HG02798 (cell line): ENCODE results near the gene EGF.
A peak's percentile ranks its signal among the peaks of the same experiment; 100 is the strongest.
"Not testable (repeated sequence)": the region's sequence is repeated elsewhere in the genome, so short reads cannot be mapped to it uniquely, and the experiment has no call there.

Source experiments
- ATAC-seq: cut with Tn5 transposase; IDR thresholded peaks from one replicate; pipeline ENCODE4 v1.9.1; 2021; ENCODE audit warnings: mild to moderate bottlenecking; ENCODE audit not compliant: unreplicated experiment, poor library complexity

Gene EGF

GRCh38 chr4:109913596-109914241 is 1.0 kb downstream of the EGF start:
- ATAC-seq = no peak

DNA sequence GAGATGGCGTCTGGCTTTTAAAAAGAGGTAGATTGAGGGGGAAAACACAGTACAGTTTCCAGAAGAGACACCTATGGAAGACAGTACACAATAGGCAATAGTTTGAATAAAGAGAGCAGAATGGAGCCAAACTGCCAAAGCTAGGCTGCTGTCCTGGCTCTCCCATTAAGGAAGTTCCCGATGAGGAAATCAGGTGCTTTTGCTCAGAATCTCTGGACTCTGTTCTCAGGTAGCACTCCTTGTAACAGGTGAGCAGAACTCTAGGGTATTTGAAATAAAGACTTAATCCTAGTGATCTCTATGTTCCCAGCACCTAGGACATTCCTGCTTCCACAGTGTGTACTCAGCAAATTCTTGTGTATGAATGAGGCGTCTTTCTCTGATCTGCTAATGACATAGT is 1.6 kb downstream of the EGF start:
- ATAC-seq = no peak

- ATAC-seq = no peak
These were observed 2.8 kb downstream of the EGF start for GRCh38 chr4:109915385-109916026.

- ATAC-seq = peak; percentile 54
These were observed 3.3 kb downstream of the EGF start for GRCh38 chr4:109916027-109916409.

GRCh38 chr4:109921384-109921808 is 8.7 kb downstream of the EGF start:
- no peak for ATAC-seq

GRCh38 chr4:109925396-109925795 is 12.7 kb downstream of the EGF start:
- no peak for ATAC-seq

- no peak for ATAC-seq
These were observed 15.8 kb downstream of the EGF start for GRCh38 chr4:109928327-109929045.

DNA sequence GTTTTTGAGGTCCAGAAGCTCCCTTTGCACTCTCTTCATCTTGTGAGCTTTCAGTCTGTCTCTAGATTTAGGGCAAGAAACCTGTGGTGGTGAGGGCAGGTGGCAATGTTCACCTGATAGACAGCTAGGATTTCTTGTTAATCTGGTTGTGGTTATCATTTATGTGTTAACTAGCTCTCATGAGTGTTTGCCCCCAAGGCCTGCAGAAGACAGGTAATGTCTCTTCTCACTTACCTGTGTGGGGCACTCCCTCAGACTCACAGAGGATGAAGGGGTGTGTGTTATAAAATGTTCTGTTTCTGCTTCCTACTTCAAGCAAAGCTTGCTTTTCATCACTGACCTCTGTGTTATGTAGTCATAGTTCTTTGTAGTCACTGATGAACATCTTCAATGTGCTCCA is 17.8 kb downstream of the EGF start:
- no peak for ATAC-seq

DNA sequence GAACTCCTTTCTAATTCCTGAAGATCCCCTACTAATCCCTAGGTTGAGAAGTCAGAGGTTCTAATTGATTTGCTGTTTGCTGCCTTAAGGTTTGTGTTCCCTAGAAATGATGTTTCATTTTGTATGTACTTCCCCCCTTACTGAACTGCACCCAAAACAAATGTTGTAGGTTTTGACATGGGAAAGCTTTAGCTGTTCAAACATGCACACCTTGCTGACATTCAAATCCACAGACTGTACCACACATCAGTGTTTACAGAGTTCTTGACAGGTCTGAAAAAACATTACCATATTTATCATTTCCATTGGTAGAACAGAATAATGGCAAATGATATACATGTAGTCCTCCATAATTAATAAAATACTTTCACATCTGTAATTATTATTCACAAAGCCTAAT is 18.2 kb downstream of the EGF start:
- ATAC-seq = no peak

DNA sequence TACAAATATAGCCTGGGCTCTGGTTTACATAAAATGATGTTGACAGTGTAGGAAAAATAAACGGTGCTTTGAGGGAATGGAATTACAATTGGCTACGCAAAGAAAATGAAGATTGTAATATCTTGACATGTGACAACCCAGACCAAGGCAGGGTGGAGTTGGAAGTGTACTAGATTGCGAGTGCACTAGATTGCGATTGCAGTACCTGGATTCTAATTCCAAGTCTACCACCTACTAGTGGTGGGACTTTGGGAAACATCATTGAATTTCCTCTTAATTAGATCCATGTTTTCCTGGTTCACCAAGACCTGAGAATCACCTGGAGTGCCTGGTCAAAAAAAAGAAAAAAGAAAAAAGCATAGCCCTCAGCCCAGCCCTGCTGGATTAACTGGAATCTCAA is 18.6 kb downstream of the EGF start:
- no peak for ATAC-seq

DNA sequence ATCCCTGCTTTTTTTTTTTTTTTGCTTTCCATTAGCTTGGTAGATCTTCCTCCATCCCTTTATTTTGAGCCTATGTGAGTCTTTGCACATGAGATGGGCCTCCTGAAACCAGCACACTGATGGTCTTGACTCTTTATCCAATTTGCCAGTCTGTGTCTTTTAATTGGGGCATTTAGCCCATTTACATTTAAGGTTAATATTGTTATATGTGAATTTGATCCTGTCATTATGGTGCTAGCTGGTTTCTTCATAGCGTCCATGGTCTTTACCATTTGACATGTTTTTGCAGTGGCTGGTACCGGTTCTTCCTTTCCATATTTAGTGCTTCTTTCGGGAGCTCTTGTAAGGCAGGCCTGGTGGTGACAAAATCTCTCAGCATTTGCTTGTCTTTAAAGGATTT is 24.7 kb downstream of the EGF start:
- not testable (repeated sequence) for ATAC-seq

GRCh38 chr4:109939190-109939589 is 26.5 kb downstream of the EGF start:
- ATAC-seq = no peak

DNA sequence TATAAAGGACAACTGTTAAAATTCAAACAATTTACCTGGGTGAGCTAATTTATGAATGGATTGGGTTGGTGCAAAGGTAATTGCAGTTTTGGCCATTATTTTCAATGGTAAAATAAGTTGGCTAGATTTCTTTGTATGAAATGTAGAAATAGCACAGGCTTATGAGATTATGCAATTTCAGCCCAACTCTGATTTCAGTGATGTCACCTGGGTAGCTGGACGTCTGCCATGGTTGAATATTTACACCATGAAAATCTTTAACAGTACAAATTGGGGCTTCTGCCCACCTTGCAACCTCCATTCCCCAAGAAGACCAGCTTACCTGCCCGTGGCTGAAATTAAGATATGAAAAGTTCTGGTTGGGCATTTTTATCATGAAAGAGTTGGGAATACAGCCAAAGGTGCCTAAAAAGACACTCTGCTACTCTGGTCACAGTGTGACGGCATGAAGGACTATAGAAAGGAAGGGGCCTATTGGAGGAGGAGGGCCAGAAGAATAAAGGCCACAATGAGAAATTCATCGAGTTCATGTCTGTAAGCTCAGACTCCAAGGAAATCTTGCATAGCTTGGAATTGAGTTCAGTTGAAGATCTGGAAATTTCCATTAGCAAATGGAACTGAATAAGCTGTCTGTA is 29.7 kb downstream of the EGF start:
- no peak for ATAC-seq

DNA sequence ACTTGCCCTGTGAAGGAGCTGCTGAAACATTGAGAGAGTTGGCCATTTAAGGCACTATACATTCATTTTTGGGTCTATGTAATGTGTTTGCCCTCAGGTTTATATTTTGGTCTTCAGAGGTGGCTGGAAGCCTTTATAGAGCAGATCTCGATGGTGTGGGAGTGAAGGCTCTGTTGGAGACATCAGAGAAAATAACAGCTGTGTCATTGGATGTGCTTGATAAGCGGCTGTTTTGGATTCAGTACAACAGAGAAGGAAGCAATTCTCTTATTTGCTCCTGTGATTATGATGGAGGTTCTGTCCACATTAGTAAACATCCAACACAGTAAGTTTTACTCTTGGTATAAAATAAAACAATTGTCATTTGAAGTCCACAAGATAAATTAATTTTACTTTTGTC is 31.1 kb downstream of the EGF start:
- no peak for ATAC-seq

GRCh38 chr4:109944591-109944990 is 31.9 kb downstream of the EGF start:
- no peak for ATAC-seq

DNA sequence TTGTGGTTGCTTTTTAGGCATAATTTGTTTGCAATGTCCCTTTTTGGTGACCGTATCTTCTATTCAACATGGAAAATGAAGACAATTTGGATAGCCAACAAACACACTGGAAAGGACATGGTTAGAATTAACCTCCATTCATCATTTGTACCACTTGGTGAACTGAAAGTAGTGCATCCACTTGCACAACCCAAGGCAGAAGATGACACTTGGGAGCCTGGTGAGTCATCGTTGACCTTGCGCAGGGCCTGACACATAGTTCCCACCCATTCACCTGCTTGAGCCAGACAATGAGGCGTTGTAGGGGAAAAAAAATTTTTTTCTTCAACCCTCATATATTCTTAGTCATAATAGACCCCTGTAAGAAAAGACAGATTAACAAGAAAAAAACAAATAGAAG is 32.4 kb downstream of the EGF start:
- no peak for ATAC-seq

- ATAC-seq = no peak
These were observed 33.4 kb downstream of the EGF start for GRCh38 chr4:109946120-109946519.

GRCh38 chr4:109947457-109947856 is 34.8 kb downstream of the EGF start:
- no peak for ATAC-seq

- ATAC-seq = no peak
These were observed 35.2 kb downstream of the EGF start for GRCh38 chr4:109947918-109948317.

GRCh38 chr4:109949099-109949718 is 36.5 kb downstream of the EGF start:
- ATAC-seq = not testable (repeated sequence)

DNA sequence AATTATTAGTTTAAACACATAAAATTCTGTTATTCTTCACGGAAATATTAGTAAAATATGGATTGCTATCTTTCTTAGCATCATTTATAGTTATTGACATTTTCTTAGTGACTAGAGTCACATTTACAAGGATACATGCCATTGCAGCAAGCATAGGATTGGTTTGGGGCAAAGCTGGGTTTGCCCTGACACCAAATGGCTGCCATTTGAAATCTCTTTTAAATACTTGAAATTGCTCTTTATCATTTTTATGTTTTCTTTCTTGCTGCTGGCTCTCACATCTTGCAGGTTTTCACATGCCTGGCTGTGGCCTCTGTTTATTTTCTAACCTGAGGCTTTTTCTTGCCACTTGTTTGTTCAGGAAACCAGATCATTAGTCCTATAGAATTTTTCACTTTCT is 39.9 kb downstream of the EGF start:
- no peak for ATAC-seq
